ENCODE results near the gene SORCS2. TPM values are rescaled to one million over a fixed set of nuclear protein-coding genes. Genes with fewer than 3 reads are reported as not detected.

SORCS2 gene
- total and polyA plus RNA-seq, 2 of the 13 experiments (the other 11 are each of a cell fraction or from before 2014, with no cell fraction given): 0.82 to 1.0 TPM

DNA sequence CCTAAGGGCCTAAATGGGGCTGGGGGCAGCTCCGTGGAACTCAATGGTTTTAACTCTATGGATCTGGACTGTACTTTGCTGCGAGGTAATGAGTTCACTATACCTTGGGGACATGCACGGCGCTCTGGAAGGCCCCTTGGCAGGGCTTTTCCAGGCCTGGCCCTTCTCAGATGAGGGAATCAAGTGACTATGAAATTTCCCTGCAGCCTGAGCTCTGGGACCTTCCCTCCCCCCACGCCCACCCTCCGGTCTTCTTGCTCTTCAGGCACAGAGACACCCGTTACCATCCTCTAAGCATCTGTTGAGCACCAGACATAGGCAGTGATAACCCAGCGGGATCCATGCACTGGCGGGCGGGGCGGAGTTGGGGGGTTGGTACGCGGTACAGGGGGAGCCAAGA lies 133.2 kb downstream of the SORCS2 start:
- H3K27ac ChIP-seq (ENCODE audit: extremely low read length, insufficient read depth, low read length): no peak overlapping the region
- CTCF ChIA-PET (ENCODE audit: low intra/inter-chr PET ratio, low total read pairs): no interaction called here
- no peak overlapping the region for H2AFZ ChIP-seq (ENCODE audit: low read length)
- POLR2A ChIA-PET: no interaction called here
- ATAC-seq: no peak
- TF ChIP-seq PHF5A (CRISPR knock-in tag; IDR thresholded peaks at IDR 0.05; ENCODE audit: low read depth, unreplicated experiment) (no peak), NFRKB (IDR thresholded peaks at IDR 0.05) (no peak), ZNF10 (CRISPR knock-in tag; IDR thresholded peaks at IDR 0.05; ENCODE audit: borderline replicate concordance, low read depth) (no peak), ZMYM2 (CRISPR knock-in tag; IDR thresholded peaks at IDR 0.05) (no peak), CHCHD3 (CRISPR knock-in tag; IDR thresholded peaks at IDR 0.05) (no peak), SIN3B (IDR thresholded peaks at IDR 0.05; ENCODE audit: low read length) (no peak), PITX1 (CRISPR knock-in tag; IDR thresholded peaks at IDR 0.05) (no peak)
- H3K4me2 ChIP-seq (ENCODE audit: low read depth, low read length): no peak overlapping the region
- BruUV-seq (replicated peaks): no TSS peak
- H3K27me3 ChIP-seq (ENCODE audit: control insufficient read depth in 1 of 2, insufficient read depth in 2 of 2, low read length in 2 of 2): peaks cover 7 to 42% of the 10 kb centered on the region in 2 experiments; a peak in 4 of 5 replicates
- DNase-seq (ENCODE audit: low spot score): no peak
- intact Hi-C loops (cut with micrococcal nuclease; ENCODE audit: unreplicated experiment) (no loop called here), in situ Hi-C loops (cut with HindIII; ENCODE audit: extremely low pct_ligation_motif_present, low pct_unique_long_range_greater_than_20kb) (no loop called here)
- no peaks in the 10 kb centered on the region for H3K36me3 ChIP-seq (replicated peaks in 1 of 2; ENCODE audit: control insufficient read depth in 1 of 2, insufficient read depth in 2 of 2, low read length in 2 of 2)
- no peak overlapping the region for H3K9ac ChIP-seq (ENCODE audit: insufficient read depth, low read depth, low read length)
- H3K4me3 ChIP-seq (replicated peaks in 1 of 3; ENCODE audit: insufficient read depth in 1 of 3, low read depth in 2 of 3, low read length in 3 of 3): no peak overlapping the region
- no peak for FAIRE-seq
- no peaks in the 10 kb centered on the region for H3K79me2 ChIP-seq (ENCODE audit: insufficient read depth, low read length)
- WGBS (ENCODE audit: low lambda C conversion rate): 28% methylated on average over 12 of the region's 13 CpGs
- no peaks in the 10 kb centered on the region for H3K9me3 ChIP-seq (ENCODE audit: low read length)
- H3K4me1 ChIP-seq (ENCODE audit: insufficient read depth, low read length): no peaks in the 10 kb centered on the region
- H4K20me1 ChIP-seq (ENCODE audit: insufficient read depth, low read length): no peaks in the 10 kb centered on the region

DNA sequence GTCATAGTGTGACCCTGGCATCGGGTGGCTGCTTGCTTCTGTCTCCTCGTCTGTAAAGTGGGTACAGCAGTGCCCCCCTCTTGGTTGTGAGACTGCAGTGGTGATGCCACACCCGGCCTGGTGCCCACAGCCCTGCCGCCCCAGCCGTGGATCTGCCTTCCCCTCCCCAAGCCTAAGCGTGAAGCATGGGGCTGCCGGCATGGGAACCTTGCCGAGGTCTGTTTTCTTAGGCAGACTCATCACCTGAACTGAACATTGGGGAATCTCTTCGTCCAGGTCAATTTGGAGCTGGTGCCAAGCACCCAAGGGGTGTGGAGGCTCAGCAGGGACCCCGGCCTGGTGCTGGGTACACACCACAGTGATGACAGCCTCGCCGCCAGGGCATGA lies 134.0 kb downstream of the SORCS2 start:
- 33% methylated on average over 3 of the region's 12 CpGs for WGBS (ENCODE audit: low lambda C conversion rate)
- ChIA-PET POLR2A (no interaction called here), CTCF (ENCODE audit: low intra/inter-chr PET ratio, low total read pairs) (no interaction called here)
- Histone ChIP-seq H3K9me3 (ENCODE audit: low read length) (no peaks in the 10 kb centered on the region), H3K79me2 (ENCODE audit: insufficient read depth, low read length) (no peaks in the 10 kb centered on the region), H3K27ac (ENCODE audit: extremely low read length, insufficient read depth, low read length) (no peak overlapping the region), H3K4me1 (ENCODE audit: insufficient read depth, low read length) (no peaks in the 10 kb centered on the region), H4K20me1 (ENCODE audit: insufficient read depth, low read length) (no peaks in the 10 kb centered on the region), H3K9ac (ENCODE audit: insufficient read depth, low read depth, low read length) (no peak overlapping the region), H2AFZ (ENCODE audit: low read length) (no peak overlapping the region), H3K4me3 (replicated peaks in 1 of 3; ENCODE audit: insufficient read depth in 1 of 3, low read depth in 2 of 3, low read length in 3 of 3) (no peak overlapping the region), H3K27me3 (ENCODE audit: control insufficient read depth in 1 of 2, insufficient read depth in 2 of 2, low read length in 2 of 2) (peaks cover 7 to 46% of the 10 kb centered on the region in 2 experiments; a peak in 4 of 5 replicates), H3K36me3 (replicated peaks in 1 of 2; ENCODE audit: control insufficient read depth in 1 of 2, insufficient read depth in 2 of 2, low read length in 2 of 2) (no peaks in the 10 kb centered on the region), H3K4me2 (ENCODE audit: low read depth, low read length) (no peak overlapping the region)
- BruUV-seq (replicated peaks): no TSS peak
- no peak for ATAC-seq
- FAIRE-seq: no peak
- intact Hi-C loops (cut with micrococcal nuclease; ENCODE audit: unreplicated experiment) (no loop called here), in situ Hi-C loops (cut with HindIII; ENCODE audit: extremely low pct_ligation_motif_present, low pct_unique_long_range_greater_than_20kb) (no loop called here)
- DNase-seq (ENCODE audit: low spot score): no peak
- TF ChIP-seq ZIK1 (CRISPR knock-in tag; IDR thresholded peaks at IDR 0.05; ENCODE audit: borderline replicate concordance, low read depth) (no peak), ZMYM2 (CRISPR knock-in tag; IDR thresholded peaks at IDR 0.05) (no peak), JUN (CRISPR knock-in tag; IDR thresholded peaks at IDR 0.05) (no peak)
